HepG2 (cell line): ENCODE results near the gene KHK. TPM values are rescaled to one million over a fixed set of nuclear protein-coding genes. Genes with fewer than 3 reads are reported as not detected.

Experiments
- ADNP ChIP-seq: sonication (generic); formaldehyde crosslinking; IDR thresholded peaks from 2 replicates; pipeline ENCODE4 v1.4.0; 2020; ENCODE audit warnings: missing genetic modification reagents
- ATAD3A ChIP-seq: sonication (generic); formaldehyde crosslinking; IDR thresholded peaks from 2 replicates; pipeline ENCODE4 v1.4.0; 2020; ENCODE audit warnings: missing genetic modification reagents
- CC2D1A ChIP-seq: sonication (generic); formaldehyde crosslinking; IDR thresholded peaks from 2 replicates; pipeline ENCODE4 v1.8.1; 2023; ENCODE audit warnings: mild to moderate bottlenecking, missing genetic modification reagents
- CCDC6 ChIP-seq: sonication (generic); formaldehyde crosslinking; IDR thresholded peaks from 2 replicates; pipeline ENCODE4 v1.8.1; 2022; ENCODE audit warnings: mild to moderate bottlenecking, missing genetic modification reagents, moderate library complexity
- GMEB2 ChIP-seq: IDR thresholded peaks from 2 replicates; pipeline ENCODE4 v1.6.1; 2016; ENCODE audit warnings: missing biosample characterization, missing genetic modification reagents, low read depth
- GZF1 ChIP-seq: sonication (generic); formaldehyde crosslinking; IDR thresholded peaks from 2 replicates; pipeline ENCODE4 v1.5.1; 2020; ENCODE audit warnings: mild to moderate bottlenecking, missing genetic modification reagents
- IRF1 ChIP-seq: sonication (generic); formaldehyde crosslinking; IDR thresholded peaks from 2 replicates; pipeline ENCODE4 v1.4.0; 2020; ENCODE audit warnings: low read depth, mild to moderate bottlenecking, missing genetic modification reagents
- MAX ChIP-seq: IDR thresholded peaks from 2 replicates; pipeline ENCODE4 v1.6.1; 2012; ENCODE audit warnings: inconsistent platforms
- MYC ChIP-seq: sonication (generic); formaldehyde crosslinking; IDR thresholded peaks from 2 replicates; pipeline ENCODE4 v1.9.0; 2021; ENCODE audit warnings: missing genetic modification reagents, borderline replicate concordance
- SAP130 ChIP-seq: IDR thresholded peaks from 2 replicates; pipeline ENCODE4 v1.6.1; 2016; ENCODE audit warnings: low read depth
- SMAD3 ChIP-seq: sonication (generic); formaldehyde crosslinking; IDR thresholded peaks from 2 replicates; pipeline ENCODE4 v1.4.0; 2020; ENCODE audit warnings: missing genetic modification reagents
- SNAPC2 ChIP-seq: sonication (generic); formaldehyde crosslinking; IDR thresholded peaks from 2 replicates; pipeline ENCODE4 v1.8.1; 2022; ENCODE audit warnings: mild to moderate bottlenecking, missing genetic modification reagents
- SOX13 ChIP-seq, 3 experiments: fragments of 450-650 bp in 1 of 3; sonication (generic) in 1 of 3; formaldehyde crosslinking in 1 of 3; IDR thresholded peaks in 2 of 3; conservative IDR thresholded peaks in 1 of 3; 2 replicates each; pipeline versions ENCODE4 v1.5.0 to v1.6.1; 2016 to 2020; ENCODE audit warnings: antibody characterized with exemption in 1 of 3, mild to moderate bottlenecking in 1 of 3, missing compliant biosample characterization in 1 of 3, missing genetic modification reagents in 1 of 3, moderate library complexity in 1 of 3
- TOE1 ChIP-seq: sonication (generic); formaldehyde crosslinking; IDR thresholded peaks from 2 replicates; pipeline ENCODE4 v1.4.0; 2020; ENCODE audit warnings: mild to moderate bottlenecking, missing genetic modification reagents
- ZFY ChIP-seq: sonication (generic); formaldehyde crosslinking; IDR thresholded peaks from 2 replicates; pipeline ENCODE4 v1.4.0; 2020; ENCODE audit warnings: missing genetic modification reagents
- ZFYVE20 ChIP-seq: sonication (generic); formaldehyde crosslinking; IDR thresholded peaks from 2 replicates; pipeline ENCODE4 v1.8.0; 2023; ENCODE audit warnings: low read depth, mild to moderate bottlenecking, moderate library complexity, missing genetic modification reagents, borderline replicate concordance
- ZNF124 ChIP-seq: sonication (generic); formaldehyde crosslinking; IDR thresholded peaks from 2 replicates; pipeline ENCODE4 v1.4.0; 2020; ENCODE audit warnings: missing genetic modification reagents
- ZNF317 ChIP-seq: sonication (generic); formaldehyde crosslinking; IDR thresholded peaks from 2 replicates; pipeline ENCODE4 v1.5.0; 2020; ENCODE audit warnings: mild to moderate bottlenecking, missing genetic modification reagents
- ZNF724P ChIP-seq: sonication (generic); formaldehyde crosslinking; IDR thresholded peaks from 2 replicates; pipeline ENCODE4 v1.8.0; 2022; ENCODE audit warnings: missing genetic modification reagents, borderline replicate concordance
- polyA plus RNA-seq, 8 experiments: library from polyadenylated mRNA; depleted of rRNA in 3 of 8; stranded (reverse) in 7 of 8; unstranded in 1 of 8; fragments of >200 nt; fragmentation: Illumina TruSeq in 4 of 8; extraction: Trizol in 4 of 8; gene quantifications; 2 replicates each; pipeline versions ENCODE4 v1.2.1 to v1.2.3, GENCODE V29; 2011 to 2016; ENCODE audit warnings: low read depth in 4 of 8, missing spikeins in 1 of 8, mixed read lengths in 1 of 8; ENCODE audit not compliant: insufficient read depth in 1 of 8
- total RNA-seq, 5 experiments: library from RNA; depleted of rRNA; stranded (reverse); fragments of >200 nt; fragmentation: Illumina TruSeq; extraction: Trizol; gene quantifications; 2 replicates each; pipeline ENCODE4 v1.2.3, GENCODE V29; 2016; ENCODE audit warnings: low read depth in 1 of 5
- TF ChIP-seq, protein P1 (sequence below): sonication (generic); formaldehyde crosslinking; IDR thresholded peaks from 2 replicates; pipeline ENCODE4 v1.4.0; 2020; ENCODE audit warnings: missing genetic modification reagents, borderline replicate concordance
- TF ChIP-seq, protein P2 (sequence below): sonication (generic); formaldehyde crosslinking; conservative IDR thresholded peaks from 2 replicates; pipeline ENCODE4 v1.5.0; 2020; ENCODE audit warnings: missing genetic modification reagents

KHK gene
- total and polyA plus RNA-seq, 2 of the 13 experiments (the other 11 are each of a cell fraction or from before 2014, with no cell fraction given) = 40.9 to 99.2 TPM

DNA sequence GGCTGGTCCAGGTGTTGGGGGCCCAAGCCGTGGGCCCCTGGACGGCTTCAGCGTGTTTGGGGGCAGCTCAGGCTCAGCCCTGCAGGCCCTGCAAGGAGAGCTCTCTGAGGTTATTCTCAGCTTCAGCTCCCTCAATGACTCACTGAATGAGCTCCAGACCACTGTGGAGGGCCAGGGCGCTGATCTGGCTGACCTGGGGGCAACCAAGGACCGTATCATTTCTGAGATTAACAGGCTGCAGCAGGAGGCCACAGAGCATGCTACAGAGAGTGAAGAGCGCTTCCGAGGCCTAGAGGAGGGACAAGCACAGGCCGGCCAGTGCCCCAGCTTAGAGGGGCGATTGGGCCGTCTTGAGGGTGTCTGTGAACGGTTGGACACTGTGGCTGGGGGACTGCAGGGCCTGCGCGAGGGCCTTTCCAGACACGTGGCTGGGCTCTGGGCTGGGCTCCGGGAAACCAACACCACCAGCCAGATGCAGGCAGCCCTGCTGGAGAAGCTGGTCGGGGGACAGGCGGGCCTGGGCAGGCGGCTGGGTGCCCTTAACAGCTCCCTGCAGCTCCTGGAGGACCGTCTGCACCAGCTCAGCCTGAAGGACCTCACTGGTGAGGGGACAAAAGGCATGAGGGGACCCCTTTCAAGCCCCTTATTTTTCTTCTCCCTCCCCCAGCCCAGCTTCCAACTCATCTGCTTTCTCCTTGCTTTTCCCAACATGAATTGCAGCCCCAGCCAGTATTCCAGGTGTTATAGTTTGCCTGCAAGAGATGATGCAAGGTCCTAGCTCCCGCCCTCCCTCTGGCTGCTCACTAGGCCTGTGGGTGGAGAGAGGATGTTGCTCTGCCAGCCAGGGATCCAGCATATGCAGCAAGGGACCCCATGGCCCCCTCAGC lies 2.9 kb upstream of the KHK start (continued):
- TF ChIP-seq ZNF724P (CRISPR knock-in tag) (0 out of 2 replicates have a peak, but pooled peaks have one; percentile 73), SNAPC2 (no peak), SAP130 (0 out of 2 replicates have a peak, but pooled peaks have one; percentile 27), GZF1 (CRISPR knock-in tag) (no peak), GMEB2 (no peak), SMAD3 (CRISPR knock-in tag) (no peak), SOX13 (IDR thresholded peaks at IDR 0.05) (no peak), SOX13 (CRISPR knock-in tag; conservative IDR thresholded peaks at IDR 0.05 in 1 of 2, IDR thresholded peaks at IDR 0.05 in 1 of 2) (0 out of 4 replicates have a peak, but pooled peaks of 1 of the 2 experiments have one; percentile 10), ZFY (CRISPR knock-in tag) (peak; percentile 54; the same call in 1 of the 2 replicates), ADNP (CRISPR knock-in tag) (no peak), MYC (CRISPR knock-in tag) (peak; percentile 59; the same call in 1 of the 2 replicates), ZNF124 (no peak), IRF1 (CRISPR knock-in tag) (no peak), CC2D1A (CRISPR knock-in tag) (0 out of 2 replicates have a peak, but pooled peaks have one; percentile 53), ZFYVE20 (CRISPR knock-in tag) (0 out of 2 replicates have a peak, but pooled peaks have one; percentile 40), ZNF317 (CRISPR knock-in tag) (no peak), TOE1 (CRISPR knock-in tag) (no peak), ATAD3A (CRISPR knock-in tag) (no peak), MAX (peak; percentile 40; the same call in 1 of the 2 replicates), CCDC6 (CRISPR knock-in tag) (no peak)
- TF ChIP-seq, protein P1, sequence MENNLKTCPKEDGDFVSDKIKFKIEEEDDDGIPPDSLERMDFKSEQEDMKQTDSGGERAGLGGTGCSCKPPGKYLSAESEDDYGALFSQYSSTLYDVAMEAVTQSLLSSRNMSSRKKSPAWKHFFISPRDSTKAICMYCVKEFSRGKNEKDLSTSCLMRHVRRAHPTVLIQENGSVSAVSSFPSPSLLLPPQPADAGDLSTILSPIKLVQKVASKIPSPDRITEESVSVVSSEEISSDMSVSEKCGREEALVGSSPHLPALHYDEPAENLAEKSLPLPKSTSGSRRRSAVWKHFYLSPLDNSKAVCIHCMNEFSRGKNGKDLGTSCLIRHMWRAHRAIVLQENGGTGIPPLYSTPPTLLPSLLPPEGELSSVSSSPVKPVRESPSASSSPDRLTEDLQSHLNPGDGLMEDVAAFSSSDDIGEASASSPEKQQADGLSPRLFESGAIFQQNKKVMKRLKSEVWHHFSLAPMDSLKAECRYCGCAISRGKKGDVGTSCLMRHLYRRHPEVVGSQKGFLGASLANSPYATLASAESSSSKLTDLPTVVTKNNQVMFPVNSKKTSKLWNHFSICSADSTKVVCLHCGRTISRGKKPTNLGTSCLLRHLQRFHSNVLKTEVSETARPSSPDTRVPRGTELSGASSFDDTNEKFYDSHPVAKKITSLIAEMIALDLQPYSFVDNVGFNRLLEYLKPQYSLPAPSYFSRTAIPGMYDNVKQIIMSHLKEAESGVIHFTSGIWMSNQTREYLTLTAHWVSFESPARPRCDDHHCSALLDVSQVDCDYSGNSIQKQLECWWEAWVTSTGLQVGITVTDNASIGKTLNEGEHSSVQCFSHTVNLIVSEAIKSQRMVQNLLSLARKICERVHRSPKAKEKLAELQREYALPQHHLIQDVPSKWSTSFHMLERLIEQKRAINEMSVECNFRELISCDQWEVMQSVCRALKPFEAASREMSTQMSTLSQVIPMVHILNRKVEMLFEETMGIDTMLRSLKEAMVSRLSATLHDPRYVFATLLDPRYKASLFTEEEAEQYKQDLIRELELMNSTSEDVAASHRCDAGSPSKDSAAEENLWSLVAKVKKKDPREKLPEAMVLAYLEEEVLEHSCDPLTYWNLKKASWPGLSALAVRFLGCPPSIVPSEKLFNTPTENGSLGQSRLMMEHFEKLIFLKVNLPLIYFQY (CRISPR knock-in tag) = 0 out of 2 replicates have a peak, but pooled peaks have one; percentile 35
- TF ChIP-seq, protein P2, sequence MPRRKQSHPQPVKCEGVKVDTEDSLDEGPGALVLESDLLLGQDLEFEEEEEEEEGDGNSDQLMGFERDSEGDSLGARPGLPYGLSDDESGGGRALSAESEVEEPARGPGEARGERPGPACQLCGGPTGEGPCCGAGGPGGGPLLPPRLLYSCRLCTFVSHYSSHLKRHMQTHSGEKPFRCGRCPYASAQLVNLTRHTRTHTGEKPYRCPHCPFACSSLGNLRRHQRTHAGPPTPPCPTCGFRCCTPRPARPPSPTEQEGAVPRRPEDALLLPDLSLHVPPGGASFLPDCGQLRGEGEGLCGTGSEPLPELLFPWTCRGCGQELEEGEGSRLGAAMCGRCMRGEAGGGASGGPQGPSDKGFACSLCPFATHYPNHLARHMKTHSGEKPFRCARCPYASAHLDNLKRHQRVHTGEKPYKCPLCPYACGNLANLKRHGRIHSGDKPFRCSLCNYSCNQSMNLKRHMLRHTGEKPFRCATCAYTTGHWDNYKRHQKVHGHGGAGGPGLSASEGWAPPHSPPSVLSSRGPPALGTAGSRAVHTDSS = no peak
